ENCODE data around the gene MNDA.

MNDA gene

GRCh38 chr1:158814970-158815369 is 16.2 kb upstream of the MNDA start:
- H3K27ac ChIP-seq, result no peak overlapping the region
- TF ChIP-seq ZFX (IDR thresholded peaks at IDR 0.05; ENCODE audit: borderline replicate concordance) (no peak), CTCF (IDR thresholded peaks at IDR 0.05) (no peak)

- H3K27ac ChIP-seq, result no peak overlapping the region
- no peak for TF ChIP-seq CTCF (IDR thresholded peaks at IDR 0.05)
- TF ChIP-seq ZFX (IDR thresholded peaks at IDR 0.05; ENCODE audit: borderline replicate concordance), result no peak
These were observed 12.6 kb upstream of the MNDA start for GRCh38 chr1:158818560-158818959.

- no peak for TF ChIP-seq ZFX (IDR thresholded peaks at IDR 0.05; ENCODE audit: borderline replicate concordance)
- TF ChIP-seq CTCF (IDR thresholded peaks at IDR 0.05), result no peak
- no peak overlapping the region for H3K27ac ChIP-seq
These were observed 12.1 kb upstream of the MNDA start for GRCh38 chr1:158818975-158819431.

GRCh38 chr1:158819461-158820443 is 11.4 kb upstream of the MNDA start:
- H3K27ac ChIP-seq, result no peak overlapping the region
- TF ChIP-seq ZFX (IDR thresholded peaks at IDR 0.05; ENCODE audit: borderline replicate concordance) (no peak), CTCF (IDR thresholded peaks at IDR 0.05) (no peak)

- TF ChIP-seq CTCF (IDR thresholded peaks at IDR 0.05) (no peak), ZFX (IDR thresholded peaks at IDR 0.05; ENCODE audit: borderline replicate concordance) (no peak)
- no peak overlapping the region for H3K27ac ChIP-seq
These were observed 9.4 kb upstream of the MNDA start for GRCh38 chr1:158821723-158822122.

- TF ChIP-seq CTCF (IDR thresholded peaks at IDR 0.05) (no peak), ZFX (IDR thresholded peaks at IDR 0.05; ENCODE audit: borderline replicate concordance) (no peak)
- no peak overlapping the region for H3K27ac ChIP-seq
These were observed 975 bp upstream of the MNDA start for GRCh38 chr1:158830074-158830677.

- TF ChIP-seq ZFX (IDR thresholded peaks at IDR 0.05; ENCODE audit: borderline replicate concordance) (no peak), CTCF (IDR thresholded peaks at IDR 0.05) (no peak)
- H3K27ac ChIP-seq, result no peak overlapping the region
These were observed 2.1 kb downstream of the MNDA start for GRCh38 chr1:158833264-158833663.

Data from 22Rv1 (cell line).